Measurements from ENCODE around the gene DNAJC7. TPM values are rescaled to one million over a fixed set of nuclear protein-coding genes. Genes with fewer than 3 reads are reported as not detected.

DNAJC7 gene
- total RNA-seq, 2 donors from 2014 or later, result 112 to 116 TPM

DNA sequence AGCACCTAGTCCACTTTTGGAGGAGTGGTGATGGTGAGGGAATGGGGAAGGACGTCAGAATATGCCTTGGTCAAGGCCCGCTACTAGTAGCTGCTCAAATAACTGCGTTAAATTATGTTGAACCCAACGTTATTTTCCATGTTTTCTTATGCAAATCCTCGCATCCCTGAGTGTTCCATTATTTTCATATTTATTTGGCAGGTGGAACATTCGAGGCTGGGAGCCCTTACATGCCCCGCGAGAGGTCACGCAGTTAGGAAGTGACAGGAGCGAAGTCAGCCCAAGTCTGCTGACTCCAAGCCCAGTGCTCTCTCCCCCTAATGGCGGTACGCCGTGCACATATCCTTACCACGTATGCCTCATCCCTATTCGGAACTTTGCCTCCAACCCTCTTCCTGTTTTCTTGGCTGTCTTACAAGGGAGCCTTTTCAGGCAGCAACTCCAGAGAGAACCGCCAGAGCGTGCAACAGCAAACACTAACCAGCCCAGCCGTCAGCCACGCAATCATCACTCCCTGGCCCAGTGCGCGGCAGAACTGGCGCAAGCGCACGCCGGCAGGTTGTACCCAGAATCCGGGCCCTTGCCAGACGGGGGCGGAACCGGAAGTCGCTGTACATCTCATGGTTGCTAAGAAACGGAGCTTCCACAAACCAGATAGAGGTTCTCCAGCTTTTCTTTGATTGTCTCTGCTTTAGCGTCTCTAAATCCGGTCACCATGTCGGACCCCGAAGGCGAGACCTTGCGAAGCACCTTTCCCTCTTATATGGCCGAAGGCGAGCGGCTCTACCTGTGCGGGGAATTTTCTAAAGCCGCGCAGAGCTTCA, 87.0 kb downstream of the DNAJC7 start, which contains the start of gene ODAD4:
Gene ODAD4, plus strand, starts transcription at position 609 of the 824 bp plus-strand sequence. Its CDS starts 107 bp downstream, at position 716.
- H3K36me3 ChIP-seq (ENCODE audit: control insufficient read depth, insufficient read depth, low read length), result no peaks in the 10 kb centered on the region
- peak within 1 kb of the TSS; percentile 95 for H3K4me3 ChIP-seq (ENCODE audit: low read length)
- H3K4me1 ChIP-seq (ENCODE audit: control insufficient read depth, insufficient read depth, low read length), result no peaks in the 10 kb centered on the region
- Mint-ChIP-seq H3K27ac (peak within 1 kb of the TSS; percentile 98), H3K36me3 (ENCODE audit: low read depth) (peaks cover under 1% of the 10 kb centered on the region), H3K9me3 (no peaks in the 10 kb centered on the region), H3K4me1 (peaks cover 8% of the 10 kb centered on the region), H3K4me3 (peak within 1 kb of the TSS; percentile 76), H3K27me3 (ENCODE audit: insufficient read depth) (no peaks in the 10 kb centered on the region)
- peak; percentile 100 for DNase-seq
- TF ChIP-seq, protein P1, sequence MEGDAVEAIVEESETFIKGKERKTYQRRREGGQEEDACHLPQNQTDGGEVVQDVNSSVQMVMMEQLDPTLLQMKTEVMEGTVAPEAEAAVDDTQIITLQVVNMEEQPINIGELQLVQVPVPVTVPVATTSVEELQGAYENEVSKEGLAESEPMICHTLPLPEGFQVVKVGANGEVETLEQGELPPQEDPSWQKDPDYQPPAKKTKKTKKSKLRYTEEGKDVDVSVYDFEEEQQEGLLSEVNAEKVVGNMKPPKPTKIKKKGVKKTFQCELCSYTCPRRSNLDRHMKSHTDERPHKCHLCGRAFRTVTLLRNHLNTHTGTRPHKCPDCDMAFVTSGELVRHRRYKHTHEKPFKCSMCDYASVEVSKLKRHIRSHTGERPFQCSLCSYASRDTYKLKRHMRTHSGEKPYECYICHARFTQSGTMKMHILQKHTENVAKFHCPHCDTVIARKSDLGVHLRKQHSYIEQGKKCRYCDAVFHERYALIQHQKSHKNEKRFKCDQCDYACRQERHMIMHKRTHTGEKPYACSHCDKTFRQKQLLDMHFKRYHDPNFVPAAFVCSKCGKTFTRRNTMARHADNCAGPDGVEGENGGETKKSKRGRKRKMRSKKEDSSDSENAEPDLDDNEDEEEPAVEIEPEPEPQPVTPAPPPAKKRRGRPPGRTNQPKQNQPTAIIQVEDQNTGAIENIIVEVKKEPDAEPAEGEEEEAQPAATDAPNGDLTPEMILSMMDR (conservative IDR thresholded peaks at IDR 0.05), result peak; percentile 69
- no peaks in the 10 kb centered on the region for H3K27me3 ChIP-seq (ENCODE audit: control insufficient read depth, insufficient read depth, low read length, poor library complexity, severe bottlenecking)
- no peaks in the 10 kb centered on the region for H3K9me3 ChIP-seq (ENCODE audit: control insufficient read depth, low read length)
- H3K27ac ChIP-seq (ENCODE audit: low read depth, low read length), result no peak within 1 kb of the TSS
- 3 to 4% methylated on average over 25 to 43 of the region's 43 CpGs for WGBS, 2 experiments (ENCODE audit: insufficient coverage in 1 of 2, insufficient read length in 1 of 2)
- peak within 1 kb of the TSS; percentile 59 for H3K9ac ChIP-seq (ENCODE audit: extremely low read depth, low read length, poor library complexity, severe bottlenecking)

DNA sequence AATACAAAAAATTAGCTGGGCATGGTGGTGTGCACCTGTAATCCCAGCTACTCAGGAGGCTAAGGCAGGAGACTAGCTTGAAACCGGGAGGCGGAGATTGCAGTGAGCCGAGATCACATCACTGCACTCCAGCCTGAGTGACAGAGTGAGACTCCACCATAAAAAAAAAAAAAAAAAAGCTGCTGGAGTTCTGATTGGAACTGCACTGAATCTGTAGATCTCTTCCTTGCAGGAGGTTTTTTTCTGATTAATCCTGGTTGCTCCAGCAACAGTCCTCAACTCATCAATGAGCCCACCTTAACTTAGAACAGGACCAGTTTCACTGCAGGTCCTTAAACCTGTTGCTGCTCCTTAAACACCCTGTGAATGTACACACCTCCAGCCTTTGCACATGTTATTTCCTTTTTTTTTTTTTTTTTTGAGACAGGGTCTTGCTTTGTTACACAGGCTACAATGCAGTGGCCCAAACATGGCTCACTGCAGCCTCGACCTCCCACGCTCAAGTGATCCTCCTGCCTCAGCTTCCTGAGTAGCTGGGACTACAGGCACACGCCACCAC, 88.5 kb downstream of the DNAJC7 start:
- Histone ChIP-seq H3K36me3 (ENCODE audit: control insufficient read depth, insufficient read depth, low read length) (no peaks in the 10 kb centered on the region), H3K4me1 (ENCODE audit: control insufficient read depth, insufficient read depth, low read length) (no peaks in the 10 kb centered on the region), H3K9me3 (ENCODE audit: control insufficient read depth, low read length) (no peaks in the 10 kb centered on the region), H3K27me3 (ENCODE audit: control insufficient read depth, insufficient read depth, low read length, poor library complexity, severe bottlenecking) (no peaks in the 10 kb centered on the region), H3K9ac (ENCODE audit: extremely low read depth, low read length, poor library complexity, severe bottlenecking) (no peak overlapping the region), H3K27ac (ENCODE audit: low read depth, low read length) (no peak overlapping the region), H3K4me3 (ENCODE audit: low read length) (peak overlapping the region; percentile 95)
- Mint-ChIP-seq H3K27me3 (ENCODE audit: insufficient read depth) (no peaks in the 10 kb centered on the region), H3K27ac (no peak overlapping the region), H3K4me3 (peak overlapping the region; percentile 76), H3K36me3 (ENCODE audit: low read depth) (no peaks in the 10 kb centered on the region), H3K4me1 (peaks cover 8% of the 10 kb centered on the region), H3K9me3 (no peaks in the 10 kb centered on the region)
- TF ChIP-seq, protein P1 (conservative IDR thresholded peaks at IDR 0.05), result no peak
- no peak for DNase-seq
- WGBS, 2 experiments (ENCODE audit: insufficient coverage in 1 of 2, insufficient read length in 1 of 2), result 66 to 82% methylated on average over 4 to 6 of the region's 6 CpGs

Other genes starting within 250 kb of the DNAJC7 start
- gene JUP, start 230.7 kb downstream of the DNAJC7 start, total RNA-seq, result 100 to 1,000 TPM; 112 to 167 TPM
- gene P3H4, start 205.5 kb downstream of the DNAJC7 start, total RNA-seq, result 10 to 100 TPM; 23.9 to 40.6 TPM
- 100 to 1,000 TPM; 179 to 291 TPM for gene FKBP10, start 204.4 kb downstream of the DNAJC7 start, total RNA-seq
- gene NT5C3B, start 181.2 kb downstream of the DNAJC7 start, total RNA-seq, result 10 to 100 TPM; 65.2 to 79.5 TPM
- gene KLHL10, start 179.6 kb downstream of the DNAJC7 start, total RNA-seq, result under 1 TPM in 1 of 2 donors, not detected in 1; 0.15 TPM
- 10 to 100 TPM; 13.3 to 15.9 TPM for gene KLHL11, start 152.0 kb downstream of the DNAJC7 start, total RNA-seq
- gene ACLY, start 98.5 kb downstream of the DNAJC7 start, total RNA-seq, result 100 to 1,000 TPM; 261 to 304 TPM
- gene ODAD4, start 86.8 kb downstream of the DNAJC7 start, total RNA-seq, result 1 to 10 TPM; 3.9 to 4.7 TPM
- 10 to 100 TPM; 64.3 to 79.6 TPM for gene CNP, start 50.6 kb downstream of the DNAJC7 start, total RNA-seq
- 10 to 100 TPM; 48.0 to 51.2 TPM for gene NKIRAS2, start 2.7 kb upstream of the DNAJC7 start, total RNA-seq
- gene C17orf113, start 33.2 kb upstream of the DNAJC7 start, total RNA-seq, result 1 to 10 TPM; 1.7 to 2.9 TPM
- 1 to 10 TPM; 1.4 to 2.1 TPM for gene ZNF385C, start 81.0 kb upstream of the DNAJC7 start, total RNA-seq
- under 1 TPM; 0.38 to 0.48 TPM for gene DHX58, start 95.3 kb upstream of the DNAJC7 start, total RNA-seq
- 10 to 100 TPM; 48.0 to 57.6 TPM for gene KAT2A, start 103.9 kb upstream of the DNAJC7 start, total RNA-seq
- gene HSPB9, start 105.4 kb upstream of the DNAJC7 start, total RNA-seq, result under 1 TPM in 1 of 2 donors, not detected in 1; 0.22 TPM
- gene RAB5C, start 137.6 kb upstream of the DNAJC7 start, total RNA-seq, result 10 to 100 TPM; 61.0 to 67.8 TPM
- not detected for gene KCNH4, start 163.7 kb upstream of the DNAJC7 start, total RNA-seq
- gene HCRT, start 168.0 kb upstream of the DNAJC7 start, total RNA-seq, result not detected
- gene GHDC, start 177.1 kb upstream of the DNAJC7 start, total RNA-seq, result 1 to 10 TPM; 4.4 to 8.4 TPM

All from endodermal cell (in vitro differentiated cells).